Stimulated activated CD4-positive, alpha-beta T cell treated with anti-CD3 and anti-CD28 coated beads, TNF-alpha, amount 100 ng/mL, for 1 hour (primary cell): ENCODE results near the gene LILRB1.
"Not testable (repeated sequence)": the region's sequence is repeated elsewhere in the genome, so short reads cannot be mapped to it uniquely, and the experiment has no call there.

ENCODE experiments used
- DNase-seq, 3 donors: peaks; one replicate each; pipeline ENCODE4 v3.0.0-alpha.2; 2020; ENCODE audit warnings: low read depth in 3 of 3, low spot score in 1 of 3

LILRB1 gene

GRCh38 chr19:54661846-54662481 lies 31.7 kb downstream of the LILRB1 start:
- DNase-seq, result no peak

GRCh38 chr19:54662730-54663129 lies 32.4 kb downstream of the LILRB1 start, which contains the start of gene LILRB4:
LILRB4 (plus strand) TSS chr19:54662985; CDS start chr19:54663034, 49 bp downstream.
- no peak for DNase-seq

DNA sequence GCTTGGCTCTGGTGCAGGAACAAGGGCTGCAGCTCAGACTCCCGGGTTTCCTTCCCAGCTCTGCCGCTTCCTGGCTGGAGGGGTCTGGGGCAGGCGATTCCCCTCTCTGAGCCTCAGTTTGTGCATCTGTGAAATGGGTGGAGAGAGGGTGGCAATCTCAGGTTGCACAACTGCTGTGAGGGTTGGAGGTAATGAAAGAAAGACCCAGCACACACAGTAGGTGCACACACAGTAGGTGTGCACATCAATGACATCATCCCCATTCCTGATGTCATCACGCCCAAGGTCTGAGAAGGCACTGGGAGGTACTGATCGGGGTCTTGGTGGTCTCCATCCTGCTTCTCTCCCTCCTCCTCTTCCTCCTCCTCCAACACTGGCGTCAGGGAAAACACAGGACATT lies 35.2 kb downstream of the LILRB1 start:
- no peak for DNase-seq

DNA sequence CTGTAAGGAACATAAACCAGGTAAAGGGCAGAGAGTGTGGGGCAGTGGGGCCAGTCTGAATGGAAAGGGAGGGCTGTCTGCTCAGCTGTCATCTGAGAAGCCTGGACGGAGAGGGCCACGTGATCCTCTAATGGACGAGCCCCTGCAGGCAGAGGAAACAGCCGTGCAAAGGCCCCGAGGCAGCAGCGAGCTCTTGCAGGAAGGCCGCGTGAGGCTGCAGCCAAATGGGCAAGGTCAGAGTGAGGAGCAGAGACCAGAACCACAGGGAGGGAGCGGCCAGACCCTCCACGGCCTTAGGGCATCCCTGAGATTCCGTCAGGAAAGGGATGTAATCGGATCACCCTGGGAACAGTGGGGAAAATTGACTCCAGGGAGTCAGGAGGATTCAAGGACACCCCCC lies 36.9 kb downstream of the LILRB1 start:
- no peak for DNase-seq

DNA sequence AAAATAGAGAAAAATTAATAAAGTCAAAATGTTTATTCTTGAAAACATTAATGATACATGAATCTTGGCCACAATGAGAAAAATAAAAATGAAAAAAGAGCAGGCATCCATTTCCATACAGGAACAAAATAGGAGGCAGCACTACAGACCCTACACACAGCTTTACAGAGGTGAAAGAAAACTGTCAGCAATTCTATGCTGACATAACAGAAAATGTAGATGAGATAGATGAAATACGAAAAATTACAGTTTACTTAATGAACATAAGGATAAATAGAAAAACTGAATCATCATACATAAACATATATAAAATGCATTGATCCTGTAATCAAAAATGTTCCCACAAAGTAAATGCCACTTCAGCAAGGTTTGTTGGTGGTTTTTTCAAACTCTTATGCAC lies 38.1 kb downstream of the LILRB1 start:
- DNase-seq, result no peak

GRCh38 chr19:54670576-54671357 lies 40.5 kb downstream of the LILRB1 start:
- no peak for DNase-seq

- no peak for DNase-seq
These were observed 42.9 kb downstream of the LILRB1 start for GRCh38 chr19:54673222-54673621.

- DNase-seq, result no peak
These were observed 43.8 kb downstream of the LILRB1 start for GRCh38 chr19:54674021-54674617.

DNA sequence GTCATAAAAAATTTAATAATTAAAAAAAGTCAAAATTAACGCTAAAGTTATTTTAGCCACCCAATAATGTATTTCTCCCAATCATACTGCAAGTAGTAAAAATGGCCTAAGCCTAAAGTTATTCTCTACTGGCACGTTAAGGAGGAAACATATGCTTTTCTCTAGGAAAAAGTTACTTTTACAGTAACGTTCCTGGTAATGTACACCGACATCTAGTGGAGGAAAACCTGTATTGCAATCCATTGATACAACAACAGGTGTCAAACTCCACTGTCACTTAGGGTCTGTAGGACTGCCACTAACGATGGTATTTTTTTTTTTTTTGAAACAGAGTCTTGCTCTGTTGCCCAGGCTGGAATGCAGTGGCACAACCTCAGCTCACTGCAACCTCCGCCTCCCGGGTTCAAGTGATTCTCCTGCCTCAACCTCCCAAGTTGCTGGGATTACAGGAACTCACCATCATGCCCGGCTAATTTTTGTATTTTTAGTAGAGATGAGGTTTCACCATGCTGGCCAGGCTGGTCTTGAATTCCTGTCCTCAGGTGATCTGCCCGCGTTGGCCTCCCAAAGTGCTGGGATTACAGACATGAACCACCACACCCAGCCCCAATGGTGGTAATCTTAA lies 46.0 kb downstream of the LILRB1 start:
- not testable (repeated sequence) for DNase-seq

DNA sequence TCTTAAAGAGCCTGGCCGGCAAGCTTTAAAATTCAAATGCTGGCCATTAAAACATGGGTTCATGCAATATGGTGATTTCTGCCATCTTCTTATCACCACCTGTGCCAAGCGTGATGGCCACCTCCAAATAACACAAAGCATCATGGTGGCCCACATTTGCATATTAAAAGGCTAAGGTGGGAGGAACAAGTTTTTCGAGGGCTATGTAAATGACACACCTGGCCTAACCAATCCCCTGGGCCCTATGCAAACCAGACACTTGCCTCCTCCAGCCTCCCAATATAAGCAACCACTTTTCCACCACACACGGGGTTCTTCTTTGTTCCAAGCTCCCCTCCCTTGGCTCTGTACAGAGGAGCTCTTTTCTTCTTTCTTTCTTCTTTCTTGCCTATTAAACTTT lies 46.9 kb downstream of the LILRB1 start:
- DNase-seq, result no peak

GRCh38 chr19:54681596-54681995 lies 51.3 kb downstream of the LILRB1 start:
- not testable (repeated sequence) for DNase-seq

- DNase-seq, result no peak
These were observed 52.1 kb downstream of the LILRB1 start for GRCh38 chr19:54682306-54682856.

DNA sequence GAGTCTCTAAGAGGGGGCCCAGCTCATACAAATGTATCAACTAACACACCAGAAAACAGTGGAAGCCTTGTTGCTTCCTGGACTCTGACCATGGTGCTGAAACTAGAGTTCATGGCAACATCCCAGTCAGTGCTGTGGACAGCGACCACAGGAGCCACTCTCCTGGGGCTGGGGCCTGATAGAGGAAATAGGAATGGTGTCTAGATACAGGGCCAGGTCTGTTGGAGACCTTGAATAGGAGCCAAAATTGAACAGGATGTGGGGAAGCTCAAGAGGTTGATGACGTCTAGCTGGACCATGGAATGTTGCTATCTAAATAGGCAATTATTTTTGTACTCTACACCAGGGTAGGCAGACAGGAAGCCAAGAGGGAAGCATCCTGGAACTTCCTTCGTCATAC lies 54.2 kb downstream of the LILRB1 start:
- DNase-seq, result no peak
